Kidney (tissue), 14 donors: ENCODE results near the gene OR2C3. TPM values are rescaled to one million over a fixed set of nuclear protein-coding genes. Genes with fewer than 3 reads are reported as not detected.
A peak's percentile ranks its signal among the peaks of the same experiment; 100 is the strongest.

Source experiments
- DNase-seq, 5 donors: peaks; one replicate each; pipeline ENCODE4 v3.0.0-alpha.2; 2013 to 2020
- FAIRE-seq: peaks from 2 replicates; lab custom pipeline; 2012; peaks lifted over from hg19 to GRCh38; lab: Jason Lieb, UNC
- H3K27ac ChIP-seq, 2 donors: one replicate each; pipeline ENCODE4 v1.7.0; 2013; ENCODE audit warnings: low read depth in 2 of 2, low read length in 2 of 2, inconsistent platforms in 1 of 2
- H3K27me3 ChIP-seq: one replicate; pipeline ENCODE4 v1.7.1; 2013; ENCODE audit warnings: low read length, inconsistent platforms; ENCODE audit not compliant: control insufficient read depth, insufficient read depth
- H3K36me3 ChIP-seq, 3 donors: one replicate each; pipeline versions ENCODE4 v1.7.0 to v1.7.1; 2013; ENCODE audit warnings: low read length in 3 of 3, control low read depth in 1 of 3, inconsistent platforms in 1 of 3; ENCODE audit not compliant: insufficient read depth in 3 of 3, control insufficient read depth in 2 of 3
- H3K4me1 ChIP-seq, 3 donors: one replicate each; pipeline versions ENCODE4 v1.7.0 to v1.7.1; 2013; ENCODE audit warnings: low read length in 3 of 3, inconsistent platforms in 1 of 3, low read depth in 1 of 3; ENCODE audit not compliant: control insufficient read depth in 2 of 3, insufficient read depth in 2 of 3
- H3K4me3 ChIP-seq, 3 donors: one replicate each; pipeline versions ENCODE4 v1.7.0 to v1.8.1; 2013; ENCODE audit warnings: low read length in 3 of 3, control low read depth in 1 of 3, inconsistent platforms in 1 of 3
- H3K9ac ChIP-seq, 3 donors: one replicate each; pipeline versions ENCODE4 v1.7.0 to v1.7.1; 2013; ENCODE audit warnings: low read length in 3 of 3, control low read depth in 1 of 3, inconsistent platforms in 1 of 3
- H3K9me3 ChIP-seq, 3 donors: one replicate each; pipeline versions ENCODE4 v1.7.0 to v1.7.1; 2013; ENCODE audit warnings: low read length in 3 of 3, control low read depth in 1 of 3, inconsistent platforms in 1 of 3; ENCODE audit not compliant: control insufficient read depth in 2 of 3, insufficient read depth in 1 of 3
- intact Hi-C: fragments of 100-400 bp; cut with DNase I; formaldehyde crosslinking; loops from one replicate; pipeline ENCODE4 v1.11.1; 2022
- polyA plus RNA-seq: library from polyadenylated mRNA; stranded (reverse); fragments of 350-450 nt; fragmentation: Illumina TruSeq; extraction: RNeasy Lipid Tissue Mini Kit (QIAGEN cat#74804); gene quantifications from one replicate; pipeline ENCODE4 v1.2.3, GENCODE V29; 2014; ENCODE audit warnings: low read depth, low replicate concordance; ENCODE audit not compliant: insufficient read depth
- total RNA-seq: library from RNA; stranded (reverse); fragmentation: NEBNext Ultra II Directional; extraction: Animal tissue kit (Norgen Biotek cat#: 25700); gene quantifications from one replicate; pipeline ENCODE4 v1.2.1, GENCODE V29; 2021
- TF ChIP-seq, protein P1 (sequence below): IDR thresholded peaks from 3 replicates; pipeline ENCODE4 v1.5.1; 2012; ENCODE audit warnings: mild to moderate bottlenecking, moderate library complexity, borderline replicate concordance; ENCODE audit not compliant: insufficient read depth; ENCODE audit errors: extremely low read depth
- donor health status: control.
- donor health status: control.
- donor health status: control.
- donor health status: control.
- donor health status: control.
- donor health status: DM: yes; HTN: yes; CAD: no.
- donor health status: Normal renal cell carcinoma (clear cell type).

Gene OR2C3
- total and polyA plus RNA-seq, 2 donors from 2014 or later: 0.06 TPM; not detected in 1

DNA sequence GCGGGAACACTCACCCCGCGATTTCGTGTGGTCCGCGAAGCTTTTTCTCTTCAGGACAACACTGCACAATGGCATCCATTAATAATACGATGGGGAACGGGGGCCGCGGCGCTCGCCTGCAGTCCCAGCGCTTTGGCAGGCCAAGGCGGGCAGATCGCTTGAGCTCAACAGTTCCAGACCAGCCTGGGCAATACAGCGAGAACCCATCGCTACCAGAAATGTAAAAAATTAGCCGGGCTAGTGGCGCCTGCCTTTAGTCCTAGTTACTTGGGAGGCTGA is 17.7 kb downstream of the OR2C3 start:
- DNase-seq: no peak
- intact Hi-C loops: no loop called here
- no peak overlapping the region for H3K4me3 ChIP-seq
- no peak for FAIRE-seq
- H3K27ac ChIP-seq: no peak overlapping the region
- no peaks in the 10 kb centered on the region for H3K27me3 ChIP-seq
- no peaks in the 10 kb centered on the region for H3K4me1 ChIP-seq
- H3K36me3 ChIP-seq: no peaks in the 10 kb centered on the region
- TF ChIP-seq, protein P1, sequence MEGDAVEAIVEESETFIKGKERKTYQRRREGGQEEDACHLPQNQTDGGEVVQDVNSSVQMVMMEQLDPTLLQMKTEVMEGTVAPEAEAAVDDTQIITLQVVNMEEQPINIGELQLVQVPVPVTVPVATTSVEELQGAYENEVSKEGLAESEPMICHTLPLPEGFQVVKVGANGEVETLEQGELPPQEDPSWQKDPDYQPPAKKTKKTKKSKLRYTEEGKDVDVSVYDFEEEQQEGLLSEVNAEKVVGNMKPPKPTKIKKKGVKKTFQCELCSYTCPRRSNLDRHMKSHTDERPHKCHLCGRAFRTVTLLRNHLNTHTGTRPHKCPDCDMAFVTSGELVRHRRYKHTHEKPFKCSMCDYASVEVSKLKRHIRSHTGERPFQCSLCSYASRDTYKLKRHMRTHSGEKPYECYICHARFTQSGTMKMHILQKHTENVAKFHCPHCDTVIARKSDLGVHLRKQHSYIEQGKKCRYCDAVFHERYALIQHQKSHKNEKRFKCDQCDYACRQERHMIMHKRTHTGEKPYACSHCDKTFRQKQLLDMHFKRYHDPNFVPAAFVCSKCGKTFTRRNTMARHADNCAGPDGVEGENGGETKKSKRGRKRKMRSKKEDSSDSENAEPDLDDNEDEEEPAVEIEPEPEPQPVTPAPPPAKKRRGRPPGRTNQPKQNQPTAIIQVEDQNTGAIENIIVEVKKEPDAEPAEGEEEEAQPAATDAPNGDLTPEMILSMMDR: no peak
- peaks cover 0 to 2% (median 0%) of the 10 kb centered on the region in 3 donors for H3K9me3 ChIP-seq
- no peak overlapping the region for H3K9ac ChIP-seq

DNA sequence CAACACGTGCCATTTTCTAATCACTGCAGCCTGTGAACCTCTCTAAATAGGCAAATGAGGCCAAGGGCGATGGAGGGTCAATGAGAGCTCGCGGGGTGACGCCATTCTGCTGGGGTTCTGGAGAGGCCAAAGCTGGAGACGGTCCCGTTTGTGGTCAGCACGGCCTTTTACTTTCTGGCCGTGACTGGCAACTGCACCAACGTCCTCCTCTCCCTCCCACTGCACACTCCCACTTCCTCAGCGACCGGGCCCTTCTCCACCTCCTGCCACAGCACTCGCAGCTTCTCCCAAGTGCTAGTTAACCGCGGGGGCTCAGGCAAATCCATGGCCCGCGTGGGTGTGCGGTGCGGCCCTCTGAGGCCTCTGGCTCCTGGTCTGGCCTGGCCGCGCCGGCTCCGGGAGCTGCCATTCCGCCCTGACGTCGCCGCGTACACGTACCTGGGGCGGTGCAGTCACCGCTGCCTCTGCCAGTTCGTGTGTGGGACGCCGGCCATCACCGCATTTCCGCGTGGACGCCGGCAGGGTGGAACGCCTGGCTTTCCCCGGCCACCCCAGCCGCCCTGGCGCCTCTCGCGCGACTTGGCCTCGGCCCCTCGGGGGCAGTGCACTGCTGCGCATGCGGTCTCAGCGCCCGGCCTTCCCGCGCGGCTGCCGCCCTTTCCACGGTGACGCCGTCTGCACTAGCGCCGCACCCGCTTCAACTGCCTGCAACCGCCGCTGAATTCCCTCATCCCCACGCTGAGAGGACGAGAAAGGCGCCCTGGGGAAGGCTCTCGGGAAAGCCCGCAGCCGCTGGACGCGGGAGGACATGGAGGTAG is 18.2 kb downstream of the OR2C3 start:
- DNase-seq (peak; percentile 5 to 73 (median 16)), FAIRE-seq (no peak)
- intact Hi-C loops: no loop called here
- no peaks in the 10 kb centered on the region for H3K4me1 ChIP-seq
- no peak overlapping the region for H3K27ac ChIP-seq
- H3K9ac ChIP-seq: no peak overlapping the region
- no peak overlapping the region for H3K4me3 ChIP-seq
- peaks cover 0 to 2% (median 0%) of the 10 kb centered on the region in 3 donors for H3K9me3 ChIP-seq
- TF ChIP-seq, protein P1: no peak
- no peaks in the 10 kb centered on the region for H3K36me3 ChIP-seq
- no peaks in the 10 kb centered on the region for H3K27me3 ChIP-seq

DNA sequence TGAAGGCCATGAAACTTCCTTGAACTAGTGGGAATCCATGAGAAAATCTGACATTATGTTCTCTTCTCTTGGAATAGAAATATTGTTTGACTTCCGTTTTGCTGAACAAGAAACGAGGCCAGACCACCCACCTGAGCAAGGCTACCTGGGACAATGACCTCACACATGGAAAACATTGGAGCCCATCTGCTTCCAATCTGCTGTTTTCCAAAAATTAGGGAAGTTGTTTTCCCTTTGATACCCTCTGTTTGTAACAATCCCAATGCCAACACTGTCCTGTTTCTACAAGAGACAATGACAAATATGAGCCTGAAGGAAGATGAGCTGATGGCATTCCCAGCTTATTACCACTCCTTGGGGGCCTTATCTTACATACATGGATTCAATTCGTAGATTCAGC is 29.4 kb downstream of the OR2C3 start:
- no peak for DNase-seq
- H3K9me3 ChIP-seq: no peaks in the 10 kb centered on the region
- no peaks in the 10 kb centered on the region for H3K36me3 ChIP-seq
- no peaks in the 10 kb centered on the region for H3K27me3 ChIP-seq
- no peak overlapping the region for H3K4me3 ChIP-seq
- H3K27ac ChIP-seq: no peak overlapping the region
- intact Hi-C loops: no loop called here
- TF ChIP-seq, protein P1: no peak
- H3K9ac ChIP-seq: no peak overlapping the region
- H3K4me1 ChIP-seq: no peaks in the 10 kb centered on the region
- FAIRE-seq: no peak
